ENCODE measurements around the gene CYS1.

CYS1 gene

GRCh38 chr2:10007921-10008808 is 72.0 kb downstream of the CYS1 start:
- TF ChIP-seq EZH2 (IDR thresholded peaks at IDR 0.05; ENCODE audit: borderline replicate concordance, low read depth, low read length, severe bottlenecking) (no peak), CTCF (IDR thresholded peaks at IDR 0.05; ENCODE audit: borderline replicate concordance, extremely low read depth, low read length, poor library complexity, severe bottlenecking) (no peak)
- Histone ChIP-seq H3K79me2 (ENCODE audit: insufficient read depth, low read length) (no peaks in the 10 kb centered on the region), H3K9ac (ENCODE audit: low read depth, low read length) (no peak overlapping the region), H3K27me3 (ENCODE audit: insufficient read depth, low read length, poor library complexity) (no peaks in the 10 kb centered on the region), H3K4me1 (ENCODE audit: insufficient read depth, low read length) (no peaks in the 10 kb centered on the region), H4K20me1 (ENCODE audit: insufficient read depth, low read length) (no peaks in the 10 kb centered on the region), H3K27ac (ENCODE audit: low read length) (no peak overlapping the region), H3K9me3 (ENCODE audit: insufficient read depth, low read length, severe bottlenecking) (peaks cover 5% of the 10 kb centered on the region), H3K36me3 (ENCODE audit: insufficient read depth, low read length) (no peaks in the 10 kb centered on the region), H2AFZ (ENCODE audit: low read depth, low read length) (no peak overlapping the region), H3K4me3 (ENCODE audit: low read depth in 1 of 2, low read length in 2 of 2) (no peak overlapping the region), H3K4me2 (ENCODE audit: insufficient read depth, low read length) (no peak overlapping the region)
- ATAC-seq (ENCODE audit: insufficient read depth, low read depth) (no peak), DNase-seq (no peak)

DNA sequence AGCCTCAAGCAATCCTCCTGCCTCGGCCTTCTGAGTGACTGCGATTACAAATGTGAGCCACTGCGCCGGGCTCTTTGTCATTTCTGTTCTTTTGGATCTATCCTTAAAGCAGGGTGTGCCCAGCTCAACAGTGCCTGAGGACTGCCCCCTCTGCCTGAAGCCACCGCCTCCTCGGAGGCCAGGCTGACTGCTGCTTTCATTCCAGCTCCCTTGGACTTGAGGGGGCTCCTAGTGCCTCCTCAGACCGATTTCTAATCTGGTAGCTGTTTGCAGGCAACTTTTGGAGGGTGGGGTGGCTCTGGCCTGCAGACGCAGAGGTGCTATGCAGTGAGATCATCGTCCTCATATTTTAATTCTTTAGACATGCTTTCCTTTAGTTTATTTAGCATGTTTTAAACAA is 72.8 kb downstream of the CYS1 start:
- Histone ChIP-seq H3K4me1 (ENCODE audit: insufficient read depth, low read length) (no peaks in the 10 kb centered on the region), H3K4me3 (ENCODE audit: low read depth in 1 of 2, low read length in 2 of 2) (no peak overlapping the region), H3K9me3 (ENCODE audit: insufficient read depth, low read length, severe bottlenecking) (no peaks in the 10 kb centered on the region), H2AFZ (ENCODE audit: low read depth, low read length) (no peak overlapping the region), H3K27ac (ENCODE audit: low read length) (no peak overlapping the region), H3K79me2 (ENCODE audit: insufficient read depth, low read length) (no peaks in the 10 kb centered on the region), H3K9ac (ENCODE audit: low read depth, low read length) (no peak overlapping the region), H3K36me3 (ENCODE audit: insufficient read depth, low read length) (no peaks in the 10 kb centered on the region), H3K4me2 (ENCODE audit: insufficient read depth, low read length) (no peak overlapping the region), H3K27me3 (ENCODE audit: insufficient read depth, low read length, poor library complexity) (no peaks in the 10 kb centered on the region), H4K20me1 (ENCODE audit: insufficient read depth, low read length) (no peaks in the 10 kb centered on the region)
- ATAC-seq (ENCODE audit: insufficient read depth, low read depth) (no peak), DNase-seq (no peak)
- TF ChIP-seq CTCF (IDR thresholded peaks at IDR 0.05; ENCODE audit: borderline replicate concordance, extremely low read depth, low read length, poor library complexity, severe bottlenecking) (no peak), EZH2 (IDR thresholded peaks at IDR 0.05; ENCODE audit: borderline replicate concordance, low read depth, low read length, severe bottlenecking) (no peak)

Measured in DND-41 (cell line).